A549 (cell line): Measurements from ENCODE around the gene RAB10. TPM values are rescaled to one million over a fixed set of nuclear protein-coding genes. Genes with fewer than 3 reads are reported as not detected.

Experiments
- BHLHE40 ChIP-seq: IDR thresholded peaks from 2 replicates; pipeline ENCODE4 v1.6.1; 2012; ENCODE audit warnings: low read depth, low read length, inconsistent platforms
- CBX2 ChIP-seq: fragments of 200-600 bp; sonication (generic); IDR thresholded peaks from 2 replicates; pipeline ENCODE4 v1.6.1; 2016; ENCODE audit warnings: low read depth, mild to moderate bottlenecking, borderline replicate concordance
- CBX8 ChIP-seq: fragments of 200-600 bp; sonication (generic); IDR thresholded peaks from 2 replicates; pipeline ENCODE4 v1.6.1; 2016
- CEBPB ChIP-seq, 2 experiments: fragments of >200 bp in 1 of 2; sonication (Bioruptor Twin) in 1 of 2; formaldehyde crosslinking in 1 of 2; IDR thresholded peaks; 2 replicates each; pipeline ENCODE4 v1.6.1; 2012 to 2016
- CTCF ChIP-seq: fragments of >200 bp; sonication (Bioruptor Twin); formaldehyde crosslinking; IDR thresholded peaks from 3 replicates; pipeline ENCODE4 v1.5.1; 2016
- E2F6 ChIP-seq: IDR thresholded peaks from 2 replicates; pipeline ENCODE4 v1.6.1; 2012; ENCODE audit warnings: low read depth, borderline replicate concordance
- EHF ChIP-seq: fragments of 250-450 bp; sonication (Bioruptor Pico); IDR thresholded peaks from 2 replicates; pipeline ENCODE4 v1.5.0; 2020; ENCODE audit warnings: mild to moderate bottlenecking
- EHMT2 ChIP-seq: fragments of 200-600 bp; sonication (generic); IDR thresholded peaks from 2 replicates; pipeline ENCODE4 v1.6.1; 2016; ENCODE audit warnings: antibody characterized with exemption, low read depth, mild to moderate bottlenecking, moderate library complexity
- ELK1 ChIP-seq: fragments of 150-350 bp; IDR thresholded peaks from 2 replicates; pipeline ENCODE4 v1.6.1; 2014; ENCODE audit warnings: low read depth, mild to moderate bottlenecking, low read length
- ESRRA ChIP-seq: fragments of 150-350 bp; IDR thresholded peaks from 2 replicates; pipeline ENCODE4 v1.6.1; 2014; ENCODE audit warnings: mild to moderate bottlenecking, low read length, borderline replicate concordance
- FOSB ChIP-seq: fragments of 250-450 bp; sonication (Bioruptor Pico); IDR thresholded peaks from 2 replicates; pipeline ENCODE4 v1.5.0; 2020; ENCODE audit warnings: mild to moderate bottlenecking, moderate library complexity
- FOSL2 ChIP-seq, 2 experiments: fragments of 450-650 bp in 1 of 2; fragments of >200 bp in 1 of 2; sonication (Bioruptor Twin) in 1 of 2; formaldehyde crosslinking; IDR thresholded peaks; 2 replicates each; pipeline versions ENCODE4 v1.5.0 to v1.6.1; 2016 to 2020; ENCODE audit warnings: mild to moderate bottlenecking in 1 of 2, moderate library complexity in 1 of 2
- FOXS1 ChIP-seq: fragments of 250-450 bp; sonication (Bioruptor Pico); IDR thresholded peaks from 2 replicates; pipeline ENCODE4 v1.5.0; 2020; ENCODE audit warnings: mild to moderate bottlenecking, moderate library complexity
- HDAC2 ChIP-seq: fragments of 200-600 bp; sonication (generic); IDR thresholded peaks from 2 replicates; pipeline ENCODE4 v1.6.1; 2016
- HES2 ChIP-seq: fragments of >200 bp; sonication (Bioruptor Twin); formaldehyde crosslinking; IDR thresholded peaks from 2 replicates; pipeline ENCODE4 v1.6.1; 2016
- HMGXB4 ChIP-seq: fragments of 250-450 bp; sonication (Bioruptor Pico); IDR thresholded peaks from 2 replicates; pipeline ENCODE4 v1.5.0; 2021; ENCODE audit warnings: mild to moderate bottlenecking, moderate library complexity, borderline replicate concordance
- HOXA7 ChIP-seq: fragments of 250-450 bp; sonication (Bioruptor Pico); IDR thresholded peaks from 2 replicates; pipeline ENCODE4 v1.5.0; 2020; ENCODE audit warnings: mild to moderate bottlenecking, moderate library complexity
- HOXB13 ChIP-seq: fragments of 250-450 bp; sonication (Bioruptor Pico); IDR thresholded peaks from 2 replicates; pipeline ENCODE4 v1.5.0; 2020; ENCODE audit warnings: low read depth, mild to moderate bottlenecking, moderate library complexity
- HOXB5 ChIP-seq: fragments of 250-450 bp; sonication (Bioruptor Pico); IDR thresholded peaks from 2 replicates; pipeline ENCODE4 v1.5.0; 2020; ENCODE audit warnings: mild to moderate bottlenecking, moderate library complexity
- JUN ChIP-seq, 2 experiments: fragments of >200 bp; sonication (Bioruptor Twin); formaldehyde crosslinking; IDR thresholded peaks; 2 replicates in 1 of 2; 3 replicates in 1 of 2; pipeline ENCODE4 v1.6.1; 2016 to 2017
- JUNB ChIP-seq: fragments of >200 bp; sonication (Bioruptor Twin); formaldehyde crosslinking; IDR thresholded peaks from 2 replicates; pipeline ENCODE4 v1.6.1; 2016
- KDM1A ChIP-seq: fragments of 200-600 bp; sonication (generic); IDR thresholded peaks from 2 replicates; pipeline ENCODE4 v1.6.1; 2016; ENCODE audit warnings: low read depth, mild to moderate bottlenecking
- KDM5A ChIP-seq: fragments of 200-600 bp; sonication (generic); IDR thresholded peaks from 2 replicates; pipeline ENCODE4 v1.6.1; 2016; ENCODE audit warnings: antibody characterized with exemption, mild to moderate bottlenecking
- MAX ChIP-seq: IDR thresholded peaks from 2 replicates; pipeline ENCODE4 v1.6.1; 2012
- MAZ ChIP-seq: fragments of 150-350 bp; IDR thresholded peaks from 2 replicates; pipeline ENCODE4 v1.6.1; 2014; ENCODE audit warnings: antibody characterized with exemption, low read depth, low read length, borderline replicate concordance
- NFE2L2 ChIP-seq: fragments of 150-350 bp; conservative IDR thresholded peaks from 2 replicates; pipeline ENCODE4 v1.6.1; 2014; ENCODE audit warnings: low read length
- NR3C1 ChIP-seq: fragments of >200 bp; sonication (Bioruptor Twin); formaldehyde crosslinking; IDR thresholded peaks from 3 replicates; pipeline ENCODE4 v1.6.1; 2017
- PBX3 ChIP-seq: IDR thresholded peaks from 2 replicates; pipeline ENCODE4 v1.6.1; 2012
- PHF8 ChIP-seq: fragments of 200-600 bp; sonication (generic); IDR thresholded peaks from 2 replicates; pipeline ENCODE4 v1.6.1; 2016; ENCODE audit warnings: low read depth, mild to moderate bottlenecking, antibody characterized with exemption, moderate library complexity, borderline replicate concordance
- RAD21 ChIP-seq, 2 experiments: fragments of >200 bp in 1 of 2; sonication (Bioruptor Twin) in 1 of 2; formaldehyde crosslinking in 1 of 2; IDR thresholded peaks in 1 of 2; conservative IDR thresholded peaks in 1 of 2; 2 replicates in 1 of 2; 3 replicates in 1 of 2; pipeline ENCODE4 v1.6.1; 2012 to 2018; ENCODE audit warnings: inconsistent platforms in 1 of 2
- RFX5 ChIP-seq: fragments of 450-650 bp; IDR thresholded peaks from 2 replicates; pipeline ENCODE4 v1.7.1; 2014; ENCODE audit warnings: antibody characterized with exemption, mild to moderate bottlenecking, moderate library complexity
- RNF2 ChIP-seq: fragments of 200-600 bp; sonication (generic); IDR thresholded peaks from 2 replicates; pipeline ENCODE4 v1.6.1; 2016; ENCODE audit warnings: low read depth, mild to moderate bottlenecking, antibody characterized with exemption, moderate library complexity, borderline replicate concordance
- TP53 ChIP-seq: fragments of 250-450 bp; sonication (Bioruptor Pico); IDR thresholded peaks from 2 replicates; pipeline ENCODE4 v1.5.0; 2021; ENCODE audit warnings: mild to moderate bottlenecking, moderate library complexity
- ZFP36 ChIP-seq: fragments of 450-650 bp; IDR thresholded peaks from 2 replicates; pipeline ENCODE4 v1.6.1; 2014; ENCODE audit warnings: borderline replicate concordance; ENCODE audit not compliant: partially characterized antibody
- ZNF302 ChIP-seq: fragments of 250-450 bp; sonication (Bioruptor Pico); IDR thresholded peaks from 2 replicates; pipeline ENCODE4 v1.9.0; 2021; ENCODE audit warnings: inconsistent platforms, mild to moderate bottlenecking, moderate library complexity
- ZSCAN20 ChIP-seq: fragments of 250-450 bp; sonication (Bioruptor Pico); IDR thresholded peaks from 2 replicates; pipeline ENCODE4 v1.8.0; 2022; ENCODE audit warnings: mild to moderate bottlenecking, moderate library complexity
- polyA plus RNA-seq, 4 experiments: library from polyadenylated mRNA; depleted of rRNA in 3 of 4; stranded (reverse); fragments of >200 nt; fragmentation: RNase III in 1 of 4; extraction: RNeasy Plus Mini Kit Qiagen cat#74134 plus additional on column Dnase treatment in 1 of 4; gene quantifications; 2 replicates in 3 of 4; 3 replicates in 1 of 4; pipeline ENCODE4 v1.2.3, GENCODE V29; 2011 to 2017

The RAB10 gene
- polyA plus RNA-seq, 2 of the 4 experiments (the other 2 are of a cell fraction), result 272 to 692 TPM

GRCh38 chr2:26011990-26012856 is 21.7 kb upstream of the RAB10 start (continued):
- TF ChIP-seq HMGXB4 (CRISPR knock-in tag) (no peak; the same call in 1 of the 2 replicates), CTCF (no peak), ZNF302 (CRISPR knock-in tag) (no peak), KDM1A (no peak), E2F6 (no peak), HOXB5 (CRISPR knock-in tag) (peak; percentile 85; the same call in 1 of the 2 replicates), NFE2L2 (peak; percentile 36), EHMT2 (no peak), RFX5 (no peak), FOSL2 (IDR thresholded peaks at IDR 0.05) (peak; percentile 89), FOSL2 (CRISPR knock-in tag; IDR thresholded peaks at IDR 0.05) (peak; percentile 99), EHF (CRISPR knock-in tag) (peak; percentile 86), CBX2 (no peak), ESRRA (no peak), ZSCAN20 (no peak), RAD21 (conservative IDR thresholded peaks at IDR 0.05 in 1 of 2, IDR thresholded peaks at IDR 0.05 in 1 of 2) (peak in 1 of 2 experiments; percentile 54), ELK1 (no peak), FOXS1 (CRISPR knock-in tag) (peak; percentile 90), MAX (peak; percentile 96), MAZ (no peak), HOXA7 (CRISPR knock-in tag) (peak; percentile 54; the same call in 1 of the 2 replicates), PBX3 (peak; percentile 87), NR3C1 (no peak), JUNB (peak; percentile 99), HDAC2 (no peak), KDM5A (no peak), PHF8 (no peak), FOSB (peak; percentile 87; the same call in 1 of the 2 replicates), BHLHE40 (peak; percentile 89), TP53 (CRISPR knock-in tag) (0 out of 2 replicates have a peak, but pooled peaks have one; percentile 60), CEBPB (IDR thresholded peaks at IDR 0.05) (peak; percentile 72 to 91; a peak in 3 of 4 replicates), CBX8 (no peak), ZFP36 (peak; percentile 53), JUN (IDR thresholded peaks at IDR 0.05) (peak; percentile 97 to 99), RNF2 (no peak), HES2 (no peak), HOXB13 (CRISPR knock-in tag) (peak; percentile 80)
